Astrocyte of the cerebellum (primary cell): ENCODE measurements around the gene GHR.

ENCODE experiments used
- DNase-seq: peaks from one replicate; pipeline ENCODE4 v3.0.0-alpha.2; 2011; ENCODE audit warnings: low read depth
- H3K4me3 ChIP-seq: 2 replicates; pipeline ENCODE4 v1.5.1; 2011; ENCODE audit warnings: mild to moderate bottlenecking, low read depth, low read length, moderate library complexity
- CTCF ChIP-seq: IDR thresholded peaks from 2 replicates; pipeline ENCODE4 v1.5.1; 2012; ENCODE audit warnings: low read length, low read depth, moderate library complexity, mild to moderate bottlenecking; ENCODE audit errors: missing control alignments
- in situ Hi-C: cut with HindIII; loops from 2 replicates; pipeline ENCODE4 v1.10.0; 2017; ENCODE audit warnings: low sequenced_read_pairs

Gene GHR

DNA sequence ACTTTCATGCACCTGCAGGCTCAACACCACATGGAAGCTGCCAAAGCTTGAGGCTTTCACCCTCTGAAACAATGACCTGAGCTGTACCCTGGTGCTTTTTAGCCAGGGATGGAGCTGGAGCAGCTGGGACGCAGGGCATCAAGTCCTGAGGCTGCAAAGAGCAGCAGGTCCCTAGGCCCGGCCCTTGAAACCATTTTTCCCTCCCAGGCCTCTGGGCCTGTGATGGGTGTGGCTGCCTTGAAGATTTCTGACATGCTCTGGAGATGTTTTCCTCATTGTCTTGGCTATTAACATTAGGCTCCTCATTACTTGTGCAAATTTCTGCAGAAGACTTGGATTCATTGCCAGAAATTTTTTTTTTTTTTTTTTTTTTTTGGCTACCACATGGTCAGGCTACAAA is 30.3 kb upstream of the GHR start:
- in situ Hi-C loops: no loop called here
- no peak for DNase-seq
- TF ChIP-seq CTCF: no peak
- H3K4me3 ChIP-seq: no peak overlapping the region

GRCh38 chr5:42396111-42396510 is 27.1 kb upstream of the GHR start:
- DNase-seq: no peak
- H3K4me3 ChIP-seq: no peak overlapping the region
- in situ Hi-C loops: no loop called here
- TF ChIP-seq CTCF: no peak

DNA sequence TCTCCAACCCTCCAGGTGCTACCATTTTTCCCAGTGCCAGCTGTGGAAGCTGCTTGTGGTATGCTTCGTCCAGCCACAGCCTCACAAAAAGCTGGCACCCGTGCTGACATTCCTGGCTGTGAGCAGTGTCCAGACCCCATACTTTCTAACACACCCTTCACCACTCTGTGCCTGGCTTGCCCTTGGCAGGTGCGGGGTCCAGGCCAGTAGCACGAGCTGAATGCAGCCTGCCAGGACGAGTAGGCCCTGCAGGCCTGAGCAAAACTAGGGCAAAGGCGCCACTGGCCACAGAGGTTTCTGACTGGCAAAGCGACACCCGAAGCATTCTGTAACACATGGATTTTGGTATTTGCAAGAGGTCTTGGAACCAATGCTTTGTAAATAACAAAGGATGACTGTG is 26.0 kb upstream of the GHR start:
- no peak for DNase-seq
- in situ Hi-C loops: no loop called here
- TF ChIP-seq CTCF: no peak
- no peak overlapping the region for H3K4me3 ChIP-seq

DNA sequence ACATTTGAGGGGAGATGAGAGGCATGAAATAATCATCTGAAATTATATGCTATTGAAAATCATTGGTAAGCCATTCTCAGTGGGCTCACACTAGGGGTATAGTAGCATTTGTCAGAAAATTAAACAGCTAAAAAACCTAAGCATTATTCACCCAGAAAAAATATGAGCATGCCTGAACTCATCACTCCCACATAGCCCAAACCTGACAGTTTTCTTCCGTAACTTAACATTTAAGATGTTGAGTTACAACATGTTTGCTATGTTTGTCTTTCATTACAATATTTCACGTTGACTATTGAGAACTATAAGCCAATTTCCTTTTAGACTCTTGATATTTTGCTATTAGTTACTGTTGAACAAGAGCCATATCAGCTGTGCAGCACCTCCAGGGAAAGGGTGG is 23.5 kb upstream of the GHR start:
- H3K4me3 ChIP-seq: no peak overlapping the region
- no peak for DNase-seq
- in situ Hi-C loops: no loop called here
- no peak for TF ChIP-seq CTCF

DNA sequence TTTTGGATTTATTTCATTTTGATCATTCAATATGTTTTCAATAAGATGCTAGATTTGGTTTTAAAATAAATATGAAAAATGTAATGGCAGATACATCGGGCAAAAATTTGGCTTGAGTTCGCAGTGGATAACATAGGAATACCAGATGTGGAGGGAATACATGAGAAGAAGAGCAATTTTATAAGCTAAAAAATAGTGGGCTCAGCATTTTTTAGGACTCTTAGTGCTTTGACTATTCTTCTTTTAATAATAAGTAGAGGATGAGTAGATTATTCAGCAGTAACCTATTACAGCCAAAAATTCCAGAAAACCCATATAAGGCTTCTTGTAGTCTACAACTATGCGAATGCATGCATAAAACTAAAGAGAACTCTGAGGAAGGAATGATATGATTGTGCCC is 22.8 kb upstream of the GHR start:
- H3K4me3 ChIP-seq: no peak overlapping the region
- in situ Hi-C loops: no loop called here
- TF ChIP-seq CTCF: no peak
- DNase-seq: no peak

DNA sequence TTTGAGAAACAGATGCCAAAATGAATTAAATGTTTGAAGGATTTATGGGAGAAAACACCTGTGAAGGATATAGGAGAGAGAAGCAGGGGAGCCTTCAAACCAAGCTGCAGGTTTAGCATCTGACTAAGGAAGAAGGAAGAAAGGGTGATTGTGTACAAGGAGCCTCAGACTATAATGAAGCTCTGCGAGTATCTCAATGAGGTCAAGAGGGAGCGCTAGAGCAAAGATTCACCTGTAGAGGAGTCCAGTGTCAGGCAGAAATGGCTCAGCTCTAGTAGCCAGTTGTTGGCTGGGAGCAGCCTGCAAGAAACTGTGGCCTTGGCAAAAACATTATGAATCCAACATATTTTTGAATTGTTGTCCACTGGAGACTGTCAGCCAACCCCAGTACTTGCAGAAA is 20.0 kb upstream of the GHR start:
- no peak for TF ChIP-seq CTCF
- in situ Hi-C loops: no loop called here

DNA sequence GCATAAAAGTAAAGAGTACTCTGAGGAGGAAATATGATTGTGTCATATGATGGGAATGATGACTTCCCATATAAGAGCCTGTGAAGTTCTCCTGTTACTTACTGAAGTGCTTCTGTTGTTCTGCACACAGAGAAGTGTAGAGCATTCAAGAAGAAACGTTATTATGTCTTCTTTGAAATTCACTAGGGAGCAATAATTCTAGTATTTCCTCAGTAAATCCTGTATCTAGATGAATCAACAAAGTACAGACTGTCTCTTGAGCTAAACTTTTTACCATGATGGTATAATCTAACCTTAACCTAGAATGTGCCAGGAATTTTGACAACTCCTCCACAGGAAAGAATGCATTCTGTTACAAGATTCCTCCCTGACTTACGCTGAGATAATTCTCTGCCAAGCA is 18.9 kb upstream of the GHR start:
- in situ Hi-C loops: no loop called here
- no peak for TF ChIP-seq CTCF
- no peak overlapping the region for H3K4me3 ChIP-seq
- DNase-seq: no peak

More for the DNA sequence above, 20.0 kb upstream of the GHR start:
- H3K4me3 ChIP-seq: no peak overlapping the region
- DNase-seq: no peak
